ENCODE measurements around the gene TCIRG1. TPM values are rescaled to one million over a fixed set of nuclear protein-coding genes. Genes with fewer than 3 reads are reported as not detected.
A peak's percentile ranks its signal among the peaks of the same experiment; 100 is the strongest.

The TCIRG1 gene
- total and polyA plus RNA-seq, 12 donors = 28.4 to 1,150 (median 258) TPM

- WGBS, 4 donors = 80 to 87% (median 83%) methylated on average over 8 to 24 of the region's 24 CpGs
- H3K9me3 ChIP-seq (replicated peaks in 1 of 3) = no peaks in the 10 kb centered on the region
- H3K36me3 ChIP-seq (replicated peaks in 1 of 2) = peaks cover 0 to 72% of the 10 kb centered on the region in 2 donors
- peak overlapping the region in 3 of 5 donors; percentile 92 to 97 (median 95) for H3K27ac ChIP-seq
- TF ChIP-seq CTCF (IDR thresholded peaks at IDR 0.05) (no peak), POLR2A (IDR thresholded peaks at IDR 0.05) (no peak)
- no peak overlapping the region for H3K4me3 ChIP-seq
- H3K4me1 ChIP-seq (replicated peaks in 1 of 2) = peaks cover 33 to 40% of the 10 kb centered on the region in 2 donors
- DNase-seq = peak in 6 of 7 donors; percentile 4 to 60 (median 30)
- intact Hi-C loops (cut with DNase I) = loop anchor here in 1 of 2 donors (10.0 kb wide), 1 partner anchor 161 kb away; no protein-coding TSS in a partner anchor
- no peaks in the 10 kb centered on the region for H3K27me3 ChIP-seq
Measured at GRCh38 chr11:68044145-68044813, 5.5 kb downstream of the TCIRG1 start.

GRCh38 chr11:68044898-68045351, 6.1 kb downstream of the TCIRG1 start:
- H3K4me1 ChIP-seq (replicated peaks in 1 of 2) = peaks cover 27 to 33% of the 10 kb centered on the region in 2 donors
- H3K4me3 ChIP-seq = no peak overlapping the region
- peaks cover 0 to 79% of the 10 kb centered on the region in 2 donors for H3K36me3 ChIP-seq (replicated peaks in 1 of 2)
- no peak overlapping the region for H3K27ac ChIP-seq
- 95 to 100% (median 96%) methylated on average over 2 to 18 of the region's 18 CpGs for WGBS, 4 donors
- H3K9me3 ChIP-seq (replicated peaks in 1 of 3) = no peaks in the 10 kb centered on the region
- intact Hi-C loops (cut with DNase I) = loop anchor here in 1 of 2 donors (10.0 kb wide), 1 partner anchor 160 kb away; no protein-coding TSS in a partner anchor
- H3K27me3 ChIP-seq = no peaks in the 10 kb centered on the region
- TF ChIP-seq POLR2A (IDR thresholded peaks at IDR 0.05) = no peak
- TF ChIP-seq CTCF (IDR thresholded peaks at IDR 0.05) = no peak
- no peak for DNase-seq

- peaks cover 0 to 88% of the 10 kb centered on the region in 2 donors for H3K36me3 ChIP-seq (replicated peaks in 1 of 2)
- intact Hi-C loops (cut with DNase I) = loop anchor here in 1 of 2 donors (10.0 kb wide), 1 partner anchor 157 kb away; no protein-coding TSS in a partner anchor
- WGBS, 4 donors = 88 to 92% (median 90%) methylated on average over 25 to 37 of the region's 37 CpGs
- H3K9me3 ChIP-seq (replicated peaks in 1 of 3) = no peaks in the 10 kb centered on the region
- TF ChIP-seq POLR2A (IDR thresholded peaks at IDR 0.05) (no peak), CTCF (IDR thresholded peaks at IDR 0.05) (no peak)
- H3K27me3 ChIP-seq = no peaks in the 10 kb centered on the region
- no peak for DNase-seq
- H3K4me3 ChIP-seq = no peak overlapping the region
- peaks cover 7 to 13% of the 10 kb centered on the region in 2 donors for H3K4me1 ChIP-seq (replicated peaks in 1 of 2)
- no peak overlapping the region for H3K27ac ChIP-seq
Measured at GRCh38 chr11:68047437-68048290, 8.8 kb downstream of the TCIRG1 start.

All from adrenal gland (tissue), 12 donors.